ENCODE data around the gene TMEM178B.

GRCh38 chr7:141409219-141409618 is 335.4 kb downstream of the TMEM178B start:
- no peak for TF ChIP-seq CTCF (IDR thresholded peaks at IDR 0.05; ENCODE audit: insufficient read depth, low read length)
- no peak for TF ChIP-seq REST (IDR thresholded peaks at IDR 0.05; ENCODE audit: insufficient replicate concordance, low read depth)
- TF ChIP-seq POLR2AphosphoS5 (IDR thresholded peaks at IDR 0.05; ENCODE audit: low read depth): no peak
- no peak for TF ChIP-seq GABPA (IDR thresholded peaks at IDR 0.05; ENCODE audit: low read depth)
- no peak for TF ChIP-seq SPI1 (IDR thresholded peaks at IDR 0.05; ENCODE audit: borderline replicate concordance, low read depth)
